ENCODE results near the gene PALLD.

PALLD gene

GRCh38 chr4:168622600-168622999 lies 125.7 kb downstream of the PALLD start:
- DNase-seq (ENCODE audit: low spot score): no peak

DNA sequence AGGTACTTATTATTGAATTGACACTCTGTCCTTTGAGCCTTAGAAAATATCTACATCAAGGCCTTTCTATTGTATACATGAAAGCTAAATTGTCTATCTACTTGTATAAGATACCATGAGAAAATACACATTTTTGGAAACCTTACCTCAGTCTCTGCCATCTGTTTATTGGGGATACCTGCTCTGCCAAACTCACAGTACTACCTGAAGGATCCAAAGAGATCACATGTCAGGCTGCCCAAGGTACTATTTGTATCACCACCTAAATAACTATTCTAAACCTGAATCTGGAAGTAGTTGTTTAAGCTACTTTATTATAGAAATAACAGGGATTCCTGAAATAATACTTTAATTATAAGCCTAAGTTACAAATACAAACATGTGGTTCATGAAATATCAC lies 126.2 kb downstream of the PALLD start:
- no peak for DNase-seq (ENCODE audit: low spot score)

DNA sequence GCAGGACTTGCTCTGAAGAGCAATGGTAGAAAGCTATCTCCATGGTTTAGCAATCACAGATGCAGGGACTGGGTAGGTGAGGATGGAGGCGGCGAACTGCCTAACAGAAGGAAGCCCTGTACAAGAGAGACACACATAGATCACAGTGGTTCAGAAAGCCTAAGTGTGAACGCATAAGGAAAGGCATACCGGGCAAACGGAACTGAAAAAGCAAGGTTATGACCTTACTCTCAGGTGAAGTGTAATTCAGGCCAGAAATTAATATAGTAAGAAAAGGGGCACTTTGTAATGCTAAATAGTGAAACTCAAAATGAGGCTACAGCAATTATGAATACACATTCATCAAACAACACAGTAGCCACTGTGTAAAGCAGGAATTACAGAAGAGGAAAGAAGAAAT lies 126.6 kb downstream of the PALLD start:
- DNase-seq (ENCODE audit: low spot score): no peak

GRCh38 chr4:168628251-168628650 lies 131.4 kb downstream of the PALLD start:
- DNase-seq (ENCODE audit: low spot score): no peak

- DNase-seq (ENCODE audit: low spot score): no peak
These were observed 132.7 kb downstream of the PALLD start for GRCh38 chr4:168629566-168629965.

DNA sequence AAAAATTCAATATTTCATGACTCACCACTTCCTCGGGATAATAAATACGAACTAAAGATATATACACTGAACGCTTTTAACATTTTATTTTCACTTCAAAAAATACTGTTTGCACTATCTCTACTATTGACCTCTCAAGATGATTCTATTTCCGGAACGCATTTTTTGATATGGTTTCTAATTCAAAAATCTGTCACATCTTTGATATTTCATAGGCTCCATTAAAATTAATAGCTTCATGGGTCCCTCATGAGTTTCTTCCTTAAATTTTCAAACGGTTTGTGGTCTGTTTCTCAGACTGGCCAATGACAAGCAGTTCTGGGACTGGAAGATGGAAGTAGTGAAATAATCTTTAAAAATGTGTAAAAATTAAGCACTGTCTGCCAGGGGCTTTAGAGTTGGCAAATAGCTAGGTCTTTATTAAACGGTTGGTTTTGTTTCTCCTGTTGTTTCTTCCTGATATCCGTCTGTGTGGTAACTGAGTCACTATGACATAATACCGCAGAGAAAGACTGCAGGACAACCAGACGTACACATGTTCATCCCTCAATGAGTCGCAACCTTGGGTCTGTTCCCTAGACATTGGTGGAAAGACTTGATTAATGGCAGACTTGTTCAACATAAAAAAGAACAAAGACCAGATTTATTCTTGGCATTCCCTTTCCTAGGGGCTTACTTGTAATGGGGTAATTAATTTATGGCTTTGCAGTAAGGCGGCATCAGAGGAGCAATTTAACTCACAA lies 133.8 kb downstream of the PALLD start:
- no peak for DNase-seq (ENCODE audit: low spot score)

GRCh38 chr4:168631241-168632162 lies 134.7 kb downstream of the PALLD start:
- peak; percentile 11 for DNase-seq (ENCODE audit: low spot score)

DNA sequence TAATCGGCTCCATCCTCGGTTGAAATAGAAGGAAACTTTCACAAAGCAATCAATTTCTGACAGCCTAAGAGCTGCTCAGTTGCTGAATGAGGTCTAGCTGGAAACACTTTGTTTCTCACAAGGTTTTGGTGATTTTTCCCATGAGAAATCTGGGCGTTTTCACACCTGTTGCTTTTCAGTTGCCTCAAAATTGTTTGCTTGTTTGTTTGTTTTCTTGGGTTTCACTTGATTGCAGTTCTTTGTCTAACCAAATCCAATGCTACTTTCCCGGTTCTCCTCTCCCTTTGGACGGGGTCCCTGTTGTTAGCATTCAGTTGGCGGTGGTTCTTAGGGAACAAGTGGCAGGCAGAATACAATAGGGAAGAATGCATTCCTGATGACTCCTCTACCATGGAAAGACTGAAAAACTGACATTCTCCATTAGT lies 135.5 kb downstream of the PALLD start:
- peak; percentile 8 for DNase-seq (ENCODE audit: low spot score)

DNA sequence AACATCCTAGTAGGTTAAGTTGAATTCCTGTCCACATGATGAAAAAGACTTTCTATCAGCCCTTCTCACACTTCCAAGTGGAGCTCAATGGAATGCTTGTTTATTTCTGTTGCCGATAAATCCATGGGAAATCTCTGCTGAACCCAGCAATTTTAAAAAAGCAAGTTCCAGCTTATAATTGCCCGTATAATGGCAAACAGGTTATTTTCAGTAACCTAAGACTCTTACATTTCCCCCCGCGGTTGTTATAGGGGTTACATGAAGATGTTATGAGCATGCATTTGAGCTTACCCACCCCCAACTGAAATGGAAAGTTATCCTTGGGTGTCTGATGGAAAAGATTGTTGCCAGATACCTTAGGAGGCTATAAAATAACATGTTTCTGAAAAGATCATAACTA lies 136.2 kb downstream of the PALLD start:
- DNase-seq (ENCODE audit: low spot score): no peak

DNA sequence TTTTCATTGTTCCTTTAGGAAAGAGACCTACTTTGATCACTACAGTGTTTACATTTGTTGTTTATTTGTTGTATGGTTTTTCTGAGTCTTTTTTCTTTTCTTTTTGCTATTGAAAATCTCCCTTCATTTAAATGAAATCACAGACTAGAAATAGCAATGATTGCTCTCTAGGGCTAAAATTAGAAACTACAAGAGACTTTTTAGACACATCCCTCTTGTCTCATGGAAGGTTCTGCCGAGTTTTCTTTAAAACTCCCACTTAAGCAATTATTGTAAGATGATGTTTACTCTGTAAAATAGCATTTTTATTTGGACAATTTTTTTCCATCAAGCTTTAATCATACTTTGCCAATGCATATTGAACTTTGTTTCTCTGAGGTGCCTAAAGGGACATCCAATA lies 136.6 kb downstream of the PALLD start:
- no peak for DNase-seq (ENCODE audit: low spot score)

GRCh38 chr4:168634276-168634802 lies 137.5 kb downstream of the PALLD start:
- no peak for DNase-seq (ENCODE audit: low spot score)

GRCh38 chr4:168636040-168636439 lies 139.2 kb downstream of the PALLD start:
- DNase-seq (ENCODE audit: low spot score): no peak

- DNase-seq (ENCODE audit: low spot score): no peak
These were observed 139.8 kb downstream of the PALLD start for GRCh38 chr4:168636506-168637196.

GRCh38 chr4:168637872-168638756 lies 141.3 kb downstream of the PALLD start:
- DNase-seq (ENCODE audit: low spot score): no peak

- no peak for DNase-seq (ENCODE audit: low spot score)
These were observed 143.1 kb downstream of the PALLD start for GRCh38 chr4:168639914-168640313.

- no peak for DNase-seq (ENCODE audit: low spot score)
These were observed 144.9 kb downstream of the PALLD start for GRCh38 chr4:168641811-168642140.

- DNase-seq (ENCODE audit: low spot score): no peak
These were observed 145.7 kb downstream of the PALLD start for GRCh38 chr4:168642591-168642990.

DNA sequence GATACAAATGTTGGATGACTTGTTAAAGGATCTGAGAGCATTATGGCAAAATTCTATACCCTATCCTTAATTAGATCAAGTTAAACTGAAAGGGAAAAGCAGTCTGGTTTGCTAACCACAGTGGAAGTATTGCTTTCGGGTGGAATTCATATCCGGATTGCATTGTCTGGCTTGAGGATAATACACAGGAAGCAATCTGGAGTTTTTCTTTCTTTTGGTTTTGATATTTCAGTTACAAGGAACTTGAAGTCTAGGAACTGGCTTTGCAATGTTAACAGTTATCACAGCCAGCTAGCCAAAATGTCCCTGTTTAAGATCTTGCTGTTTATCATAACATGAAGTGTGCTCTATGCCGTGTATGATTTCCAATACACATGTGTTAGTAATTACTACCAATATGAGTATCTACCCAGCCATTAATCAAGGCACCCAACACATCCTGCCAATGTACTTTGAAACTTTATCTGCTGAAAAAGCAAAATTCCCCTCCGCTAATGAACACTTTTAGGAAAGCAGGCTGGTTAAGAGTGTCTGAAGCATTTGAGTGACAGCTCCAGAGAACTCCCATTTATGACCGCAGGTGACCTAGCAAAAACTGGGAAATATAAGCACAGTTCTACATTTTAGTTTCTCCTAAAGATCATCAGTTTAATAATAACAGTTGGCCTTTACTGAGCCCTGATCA lies 146.4 kb downstream of the PALLD start:
- no peak for DNase-seq (ENCODE audit: low spot score)

DNA sequence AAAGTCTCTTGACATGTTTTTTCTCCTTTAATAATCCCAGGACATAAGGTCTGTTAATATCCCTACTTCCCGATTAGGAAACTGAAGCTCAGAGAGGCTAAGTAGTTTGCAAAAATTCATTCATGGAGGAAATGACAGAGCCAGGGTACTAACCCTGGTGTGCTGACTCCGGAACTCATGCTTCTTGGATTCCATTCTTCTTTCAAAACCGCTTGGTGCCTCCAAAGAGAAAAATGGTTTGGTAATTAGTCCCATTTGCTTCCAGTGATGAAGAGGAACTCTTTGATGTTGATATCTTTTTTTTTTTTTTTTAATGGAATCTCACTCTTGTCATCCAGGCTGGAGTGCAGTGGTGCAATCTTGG lies 146.9 kb downstream of the PALLD start:
- DNase-seq (ENCODE audit: low spot score): no peak

- DNase-seq (ENCODE audit: low spot score): no peak
These were observed 149.3 kb downstream of the PALLD start for GRCh38 chr4:168646001-168646768.

Data from globus pallidus (tissue), 1 donor.